PC-9 (cell line): ENCODE measurements around the gene OR6B3. TPM values are rescaled to one million over a fixed set of nuclear protein-coding genes. Genes with fewer than 3 reads are reported as not detected.

Experiments used
- BruUV-seq: library from RNA; stranded (reverse); fragments of 400-500 nt; replicated peaks from 2 replicates; lab custom pipeline; 2021; lab: Mats Ljungman, UMichigan
- CTCF ChIA-PET: fragments of 300-600 bp; sonication (Branson Sonifier 250); formaldehyde crosslinking; loops from one replicate; lab custom pipeline; 2022; ENCODE audit warnings: antibody characterized with exemption; lab: Charles Lee
- POLR2A ChIA-PET: fragments of 300-600 bp; sonication (Branson Sonifier 250); formaldehyde crosslinking; loops from one replicate; lab custom pipeline; 2022; ENCODE audit warnings: antibody characterized with exemption; ENCODE audit not compliant: unreplicated experiment; lab: Charles Lee
- DNase-seq, 2 experiments: peaks; one replicate each; pipeline versions ENCODE4 v3.0.0 to v3.0.0-alpha.2; 2015 to 2022; ENCODE audit warnings: mixed read lengths in 1 of 2
- H2AFZ ChIP-seq: fragments of 200-600 bp; sonication (generic); 2 replicates; pipeline ENCODE4 v1.8.1; 2017; ENCODE audit warnings: antibody characterized with exemption
- H3F3A ChIP-seq: fragments of 200-600 bp; sonication (generic); 2 replicates; pipeline ENCODE4 v1.8.1; 2017; ENCODE audit warnings: antibody characterized with exemption, mild to moderate bottlenecking, low read depth; ENCODE audit not compliant: insufficient read depth
- H3K27ac ChIP-seq: fragments of 200-600 bp; sonication (generic); 2 replicates; pipeline ENCODE4 v1.6.1; 2016; ENCODE audit warnings: mixed run types
- H3K27me3 ChIP-seq: fragments of 200-600 bp; sonication (generic); 2 replicates; pipeline ENCODE4 v1.6.1; 2016; ENCODE audit warnings: low read depth, mixed run types; ENCODE audit not compliant: insufficient read depth
- H3K36me3 ChIP-seq: fragments of 200-600 bp; sonication (generic); 2 replicates; pipeline ENCODE4 v1.6.1; 2016; ENCODE audit warnings: low read depth, mixed run types
- H3K4me1 ChIP-seq: fragments of 200-600 bp; sonication (generic); replicated peaks from 2 replicates; pipeline ENCODE4 v1.6.1; 2016; ENCODE audit warnings: mixed run types; ENCODE audit not compliant: insufficient read depth
- H3K4me2 ChIP-seq: fragments of 200-600 bp; sonication (generic); 2 replicates; pipeline ENCODE4 v1.6.1; 2017; ENCODE audit warnings: mixed run types
- H3K4me3 ChIP-seq: fragments of 200-600 bp; sonication (generic); 2 replicates; pipeline ENCODE4 v1.6.1; 2016; ENCODE audit warnings: mixed run types
- H3K79me2 ChIP-seq: fragments of 200-600 bp; sonication (generic); 2 replicates; pipeline ENCODE4 v1.6.1; 2017; ENCODE audit warnings: low read depth, mixed run types
- H3K9me2 ChIP-seq: fragments of 200-600 bp; sonication (generic); 2 replicates; pipeline ENCODE4 v1.8.1; 2017; ENCODE audit warnings: mild to moderate bottlenecking; ENCODE audit not compliant: insufficient read depth
- H3K9me3 ChIP-seq: fragments of 200-600 bp; sonication (generic); 2 replicates; pipeline ENCODE4 v1.8.1; 2016; ENCODE audit warnings: low read depth; ENCODE audit not compliant: insufficient read depth
- H4K20me1 ChIP-seq: fragments of 200-600 bp; sonication (generic); 2 replicates; pipeline ENCODE4 v1.8.1; 2017; ENCODE audit not compliant: insufficient read depth
- EZH2 ChIP-seq: fragments of 200-600 bp; sonication (generic); IDR thresholded peaks from 2 replicates; pipeline ENCODE4 v1.8.0; 2017; ENCODE audit warnings: antibody characterized with exemption, low read depth
- intact Hi-C: fragments of 100-400 bp; cut with micrococcal nuclease; formaldehyde crosslinking; loops from one replicate; pipeline ENCODE4 v1.10.0; 2022; ENCODE audit not compliant: unreplicated experiment
- total RNA-seq: library from RNA; stranded (reverse); gene quantifications from 2 replicates; pipeline ENCODE4 v1.2.3, GENCODE V29; 2021
- TF ChIP-seq, protein P1 (sequence below): fragments of 200-600 bp; sonication (generic); conservative IDR thresholded peaks from 2 replicates; pipeline ENCODE4 v1.6.1; 2017; ENCODE audit warnings: mixed run types, antibody characterized with exemption, mild to moderate bottlenecking, moderate library complexity

Gene OR6B3
- total RNA-seq, 1 experiment from 2014 or later, result not detected

DNA sequence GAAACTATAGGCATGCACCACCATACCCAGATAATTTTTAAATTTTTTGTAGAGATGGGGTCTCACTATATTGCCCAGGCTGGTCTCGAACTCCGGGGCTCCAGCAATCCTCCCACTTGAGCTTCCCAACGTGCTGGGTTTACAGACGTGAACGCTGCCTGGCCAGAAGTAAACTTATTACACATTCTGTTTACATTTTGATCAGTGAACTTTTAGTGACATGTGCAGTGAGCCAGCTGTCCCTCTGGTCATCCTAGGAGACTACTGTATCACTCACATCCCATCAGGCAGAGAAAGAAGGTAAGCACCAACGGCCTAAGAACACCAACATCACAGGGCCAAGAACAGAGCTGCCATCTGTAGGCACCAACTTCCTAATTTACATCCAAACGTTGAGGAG, 50.3 kb downstream of the OR6B3 start:
- H3K36me3 ChIP-seq, result peaks cover 27% of the 10 kb centered on the region
- no peaks in the 10 kb centered on the region for H3K9me3 ChIP-seq
- no TSS peak for BruUV-seq
- peaks cover 12% of the 10 kb centered on the region; the same call in 1 of the 2 replicates for H4K20me1 ChIP-seq
- ChIA-PET CTCF (no interaction called here), POLR2A (interaction anchor here (0.5 kb wide), 1 partner anchor 707 kb away, joined by 4 read pairs; no protein-coding TSS in a partner anchor)
- H3K4me3 ChIP-seq, result no peak overlapping the region
- DNase-seq, result no peak
- no peak overlapping the region for H3K4me2 ChIP-seq
- no peak for TF ChIP-seq EZH2
- TF ChIP-seq, protein P1, sequence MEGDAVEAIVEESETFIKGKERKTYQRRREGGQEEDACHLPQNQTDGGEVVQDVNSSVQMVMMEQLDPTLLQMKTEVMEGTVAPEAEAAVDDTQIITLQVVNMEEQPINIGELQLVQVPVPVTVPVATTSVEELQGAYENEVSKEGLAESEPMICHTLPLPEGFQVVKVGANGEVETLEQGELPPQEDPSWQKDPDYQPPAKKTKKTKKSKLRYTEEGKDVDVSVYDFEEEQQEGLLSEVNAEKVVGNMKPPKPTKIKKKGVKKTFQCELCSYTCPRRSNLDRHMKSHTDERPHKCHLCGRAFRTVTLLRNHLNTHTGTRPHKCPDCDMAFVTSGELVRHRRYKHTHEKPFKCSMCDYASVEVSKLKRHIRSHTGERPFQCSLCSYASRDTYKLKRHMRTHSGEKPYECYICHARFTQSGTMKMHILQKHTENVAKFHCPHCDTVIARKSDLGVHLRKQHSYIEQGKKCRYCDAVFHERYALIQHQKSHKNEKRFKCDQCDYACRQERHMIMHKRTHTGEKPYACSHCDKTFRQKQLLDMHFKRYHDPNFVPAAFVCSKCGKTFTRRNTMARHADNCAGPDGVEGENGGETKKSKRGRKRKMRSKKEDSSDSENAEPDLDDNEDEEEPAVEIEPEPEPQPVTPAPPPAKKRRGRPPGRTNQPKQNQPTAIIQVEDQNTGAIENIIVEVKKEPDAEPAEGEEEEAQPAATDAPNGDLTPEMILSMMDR, result no peak
- no peak overlapping the region for H2AFZ ChIP-seq
- no peaks in the 10 kb centered on the region for H3K9me2 ChIP-seq
- no peaks in the 10 kb centered on the region for H3F3A ChIP-seq
- no peaks in the 10 kb centered on the region for H3K27me3 ChIP-seq
- no peaks in the 10 kb centered on the region for H3K79me2 ChIP-seq
- intact Hi-C loops, result no loop called here
- H3K4me1 ChIP-seq, result no peaks in the 10 kb centered on the region
- no peak overlapping the region for H3K27ac ChIP-seq

DNA sequence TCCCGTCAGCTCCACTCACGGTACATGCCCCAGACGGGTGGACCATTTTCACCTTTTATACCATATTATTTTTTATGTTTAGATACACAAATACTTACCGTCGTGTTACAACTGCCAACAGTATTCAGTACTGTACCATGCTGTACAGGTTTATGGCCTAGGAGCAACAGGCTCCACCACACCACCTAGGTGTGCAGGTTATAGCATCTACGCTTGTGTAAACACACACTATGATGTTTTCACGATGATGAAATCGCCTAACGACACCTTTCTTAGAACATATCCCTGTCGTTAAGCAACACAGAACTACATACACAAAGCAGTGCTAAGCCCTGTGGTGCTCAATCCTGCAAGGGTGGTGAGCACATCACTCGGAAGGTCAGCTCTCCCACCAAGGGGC, 52.6 kb downstream of the OR6B3 start:
- intact Hi-C loops, result no loop called here
- H3K27ac ChIP-seq, result no peak overlapping the region
- CTCF ChIA-PET, result no interaction called here
- H3K4me1 ChIP-seq, result no peaks in the 10 kb centered on the region
- no peaks in the 10 kb centered on the region for H3F3A ChIP-seq
- POLR2A ChIA-PET, result no interaction called here
- no peaks in the 10 kb centered on the region for H3K79me2 ChIP-seq
- H3K36me3 ChIP-seq, result peaks cover 26% of the 10 kb centered on the region
- H3K27me3 ChIP-seq, result no peaks in the 10 kb centered on the region
- TF ChIP-seq, protein P1, result no peak
- H3K4me2 ChIP-seq, result no peak overlapping the region
- no TSS peak for BruUV-seq
- no peak overlapping the region for H3K4me3 ChIP-seq
- no peak for DNase-seq
- no peak overlapping the region for H2AFZ ChIP-seq
- H4K20me1 ChIP-seq, result peaks cover 11% of the 10 kb centered on the region; the same call in 1 of the 2 replicates
- no peaks in the 10 kb centered on the region for H3K9me3 ChIP-seq
- H3K9me2 ChIP-seq, result no peaks in the 10 kb centered on the region

GRCh38 chr2:239997686-239998409, 55.5 kb downstream of the OR6B3 start:
- intact Hi-C loops, result loop anchor here (10.0 kb wide), 1 partner anchor 963 kb away; no protein-coding TSS in a partner anchor
- Histone ChIP-seq H3K36me3 (peaks cover 26% of the 10 kb centered on the region), H3K79me2 (no peaks in the 10 kb centered on the region), H3K9me2 (no peaks in the 10 kb centered on the region), H3K4me2 (no peak overlapping the region), H2AFZ (no peak overlapping the region), H3K27me3 (no peaks in the 10 kb centered on the region), H4K20me1 (peaks cover 17% of the 10 kb centered on the region), H3K4me3 (no peak overlapping the region), H3K9me3 (no peaks in the 10 kb centered on the region), H3K4me1 (no peaks in the 10 kb centered on the region), H3F3A (no peaks in the 10 kb centered on the region), H3K27ac (no peak overlapping the region)
- ChIA-PET CTCF (no interaction called here), POLR2A (no interaction called here)
- DNase-seq, result no peak
- no TSS peak for BruUV-seq
- no peak for TF ChIP-seq EZH2
- TF ChIP-seq, protein P1, result no peak

Other genes starting within 250 kb of the OR6B3 start
- 277 and 282 TPM in 2 replicates for gene NDUFA10, start 28.2 kb downstream of the OR6B3 start, total RNA-seq
- not detected in 2 replicates for gene OR6B2, start 23.1 kb downstream of the OR6B3 start, total RNA-seq
- 202 and 256 TPM in 2 replicates for gene COPS9, start 82.8 kb upstream of the OR6B3 start, total RNA-seq
- gene OTOS, start 87.1 kb upstream of the OR6B3 start, total RNA-seq, result not detected in 2 replicates